DMS 273 treated with DMSO at 0.1 percent for 48 hours (cell line): ENCODE data around the gene PLEKHA5.
"Not testable (repeated sequence)": the region's sequence is repeated elsewhere in the genome, so short reads cannot be mapped to it uniquely, and the experiment has no call there.

Experiments used
- DNase-seq: peaks from one replicate; lab custom pipeline; 2025; lab: John Stamatoyannopoulos, UW

PLEKHA5 gene

DNA sequence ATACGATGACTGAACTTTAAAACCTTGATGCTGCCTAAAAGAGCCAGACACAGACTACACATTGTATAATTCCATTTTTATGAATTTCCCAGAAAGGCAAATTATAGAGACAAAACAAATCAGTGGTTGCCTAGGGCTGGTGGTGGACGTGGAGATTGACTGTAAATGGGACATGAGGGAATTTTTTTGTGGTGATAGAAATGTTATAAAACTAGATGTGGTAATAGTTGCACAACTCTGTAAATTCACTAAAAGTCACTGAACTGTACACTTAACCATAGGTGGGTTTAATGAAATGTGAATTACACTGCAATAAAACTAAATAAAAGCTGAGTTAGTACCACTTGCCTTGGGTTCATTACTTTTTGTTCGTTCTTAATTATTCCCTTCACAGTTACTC is 72.1 kb downstream of the PLEKHA5 start:
- no peak for DNase-seq

- DNase-seq = no peak
These were observed 73.5 kb downstream of the PLEKHA5 start for GRCh38 chr12:19203013-19203412.

- DNase-seq = no peak
These were observed 74.3 kb downstream of the PLEKHA5 start for GRCh38 chr12:19203539-19204506.

DNA sequence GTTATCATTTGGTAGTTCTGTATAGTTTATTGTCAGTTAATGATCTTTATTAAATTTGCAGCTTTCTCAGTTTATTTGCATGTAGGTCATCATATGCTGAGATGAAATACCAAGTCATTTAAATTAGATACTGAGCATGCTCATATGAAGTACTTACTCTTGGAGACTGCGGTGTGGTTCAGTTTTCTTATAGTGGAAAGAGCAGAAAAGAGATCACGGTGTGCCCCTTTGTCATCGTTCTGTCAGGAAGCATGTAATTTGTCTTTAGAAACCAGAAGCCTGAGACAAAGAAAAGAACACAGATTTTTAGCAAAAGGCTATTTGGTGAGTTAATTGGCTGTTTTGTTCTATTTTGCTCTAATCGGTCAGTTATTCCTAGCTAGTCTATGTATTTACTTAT is 75.6 kb downstream of the PLEKHA5 start:
- DNase-seq = no peak

- DNase-seq = no peak
These were observed 77.1 kb downstream of the PLEKHA5 start for GRCh38 chr12:19206493-19207077.

DNA sequence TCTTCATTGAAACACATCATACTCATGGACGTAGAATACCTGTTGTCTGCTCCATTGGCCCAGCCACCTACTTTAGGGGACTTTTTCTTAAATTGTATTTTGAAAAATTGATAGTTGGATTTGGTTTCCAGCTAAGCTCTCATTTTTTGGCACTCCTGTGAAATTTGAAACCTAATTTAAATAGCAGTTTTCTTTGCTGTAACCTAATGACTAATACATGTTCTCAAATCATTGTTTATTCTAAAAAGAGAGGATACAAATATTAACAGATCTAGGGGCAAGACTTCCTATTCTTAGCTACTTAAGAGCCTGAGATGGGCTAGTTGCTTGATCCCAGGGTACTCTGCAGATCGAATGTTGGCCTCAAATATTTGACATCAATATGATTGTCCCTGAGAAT is 78.9 kb downstream of the PLEKHA5 start:
- DNase-seq = no peak

DNA sequence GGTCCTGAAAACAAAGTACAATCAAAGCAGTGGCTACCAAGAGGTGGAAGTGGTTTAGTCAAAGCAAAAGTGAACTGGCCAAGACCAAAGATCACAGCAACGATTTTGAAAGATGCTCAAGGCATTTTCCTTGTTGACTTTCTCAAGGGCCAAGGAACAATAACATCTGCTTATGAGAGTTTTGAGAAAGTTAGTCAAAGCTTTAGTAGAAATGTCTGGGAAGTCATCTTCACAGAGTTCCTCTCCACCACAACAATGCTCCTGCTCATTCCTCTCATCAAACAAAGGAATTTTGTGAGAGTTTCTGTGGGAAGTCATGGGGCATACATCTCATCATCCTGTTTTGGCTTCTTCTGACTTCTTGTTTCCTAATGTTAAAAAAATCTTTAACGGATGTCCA is 80.1 kb downstream of the PLEKHA5 start:
- DNase-seq = no peak

GRCh38 chr12:19211802-19212201 is 82.3 kb downstream of the PLEKHA5 start:
- DNase-seq = no peak

- DNase-seq = no peak
These were observed 82.7 kb downstream of the PLEKHA5 start for GRCh38 chr12:19212245-19212644.

DNA sequence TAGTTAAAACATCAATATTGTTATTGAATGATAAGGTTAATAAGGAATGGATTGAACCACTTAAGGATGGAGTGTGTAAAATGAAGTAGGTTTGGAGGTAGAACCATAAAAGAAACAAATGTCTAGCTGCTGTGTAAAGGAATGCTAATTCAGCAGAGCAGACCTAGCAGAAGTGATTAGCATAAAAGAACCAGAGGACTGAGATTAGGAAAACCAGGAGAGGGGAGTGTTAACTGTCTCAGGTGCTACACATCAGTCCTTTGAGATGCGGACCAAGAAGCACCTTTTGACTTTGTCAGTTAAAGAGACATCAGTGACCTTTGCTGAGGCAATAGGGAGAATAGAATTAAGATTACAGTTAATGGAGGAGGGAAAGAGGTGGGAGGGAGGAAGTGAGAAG is 84.5 kb downstream of the PLEKHA5 start:
- no peak for DNase-seq

DNA sequence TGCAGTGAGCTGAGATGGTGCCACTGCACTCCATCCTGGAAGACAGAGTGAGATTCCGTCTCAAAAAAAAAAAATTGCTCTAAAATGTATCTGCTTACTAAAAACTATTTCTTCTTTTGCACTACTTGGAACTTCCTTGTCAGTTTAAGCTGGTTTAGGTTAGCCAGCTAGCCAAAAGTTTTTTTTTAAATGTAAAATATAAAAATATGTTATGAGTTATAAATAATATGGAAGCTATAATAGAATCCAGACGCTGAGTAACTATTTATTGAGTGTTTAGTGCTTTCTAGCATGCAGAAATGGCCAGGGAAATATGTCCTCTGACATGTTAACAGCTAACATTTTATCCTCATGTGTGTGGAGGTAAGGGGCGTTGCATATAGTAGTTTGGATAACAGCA is 85.6 kb downstream of the PLEKHA5 start:
- no peak for DNase-seq

- no peak for DNase-seq
These were observed 87.9 kb downstream of the PLEKHA5 start for GRCh38 chr12:19217446-19217845.

GRCh38 chr12:19220205-19220604 is 90.7 kb downstream of the PLEKHA5 start:
- DNase-seq = no peak

GRCh38 chr12:19220852-19221466 is 91.4 kb downstream of the PLEKHA5 start:
- no peak for DNase-seq

- DNase-seq = no peak
These were observed 93.0 kb downstream of the PLEKHA5 start for GRCh38 chr12:19222558-19222957.

DNA sequence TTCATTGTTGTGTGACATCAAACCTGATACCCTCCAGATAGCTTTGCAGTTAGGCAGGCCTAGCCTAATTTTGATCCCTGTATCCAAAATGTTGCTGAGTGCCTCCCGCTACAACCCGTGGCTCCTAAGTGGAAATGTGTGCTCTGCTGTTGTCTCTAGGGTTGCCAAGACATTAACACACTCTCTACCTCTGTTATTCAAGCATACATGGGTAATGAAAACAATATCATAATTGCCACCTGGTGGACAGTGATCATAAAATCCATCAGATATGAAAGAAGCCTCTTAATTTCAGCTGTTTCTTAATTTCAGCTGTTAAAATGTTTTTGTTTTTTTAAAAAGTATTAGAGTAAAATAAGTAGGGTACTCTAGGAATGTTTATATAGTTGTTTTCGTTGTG is 93.5 kb downstream of the PLEKHA5 start:
- DNase-seq = no peak

GRCh38 chr12:19223695-19224094 is 94.2 kb downstream of the PLEKHA5 start:
- DNase-seq = no peak

GRCh38 chr12:19224746-19225145 is 95.2 kb downstream of the PLEKHA5 start:
- no peak for DNase-seq

DNA sequence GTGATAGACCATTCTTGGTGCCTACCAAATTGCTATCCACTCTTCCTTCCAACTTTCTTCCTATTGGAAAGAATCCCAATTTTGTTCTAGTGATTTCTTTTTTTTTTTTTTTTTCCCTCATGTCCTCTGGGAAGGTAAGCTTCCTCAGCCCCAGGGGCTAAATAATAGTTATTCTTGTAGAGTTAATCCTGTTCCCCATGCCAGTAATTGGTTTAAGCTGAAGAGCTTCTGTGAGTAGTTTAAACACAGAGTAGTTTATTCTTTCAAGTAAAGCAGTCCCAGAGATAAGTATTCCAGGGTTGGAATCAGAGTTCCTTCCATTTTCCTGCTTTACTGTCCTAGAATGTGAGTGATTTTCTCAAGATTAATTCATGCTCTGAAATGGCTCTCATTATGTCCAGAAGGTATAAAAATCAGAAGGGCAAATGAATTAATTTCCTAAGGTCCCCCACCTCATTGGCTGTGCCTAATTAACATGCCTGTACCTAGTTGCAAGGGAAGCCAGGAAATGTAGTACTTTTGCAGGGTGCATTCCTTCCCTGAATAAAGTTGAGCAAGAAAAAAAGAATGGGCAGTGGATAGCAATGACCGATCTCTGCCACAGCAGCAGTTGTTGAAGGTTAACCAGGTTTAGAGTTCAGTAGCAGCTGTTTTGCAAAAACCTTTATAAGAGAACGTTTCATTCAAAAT is 97.8 kb downstream of the PLEKHA5 start:
- DNase-seq = no peak

DNA sequence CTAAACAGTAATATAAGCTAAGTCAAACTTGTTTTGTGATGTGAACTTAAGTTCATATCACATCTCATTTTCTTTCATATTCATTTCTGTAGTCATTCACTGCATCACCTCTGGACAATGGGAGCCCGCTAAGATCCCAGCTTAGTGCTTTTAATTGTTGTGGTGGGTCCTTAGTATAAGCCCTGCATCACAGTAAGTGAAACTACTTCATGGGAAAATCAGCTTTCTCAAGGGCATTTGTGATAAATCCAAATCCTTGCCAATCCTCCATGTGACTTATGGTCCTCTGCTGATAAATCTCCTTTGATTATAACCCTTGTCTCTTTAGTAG is 98.3 kb downstream of the PLEKHA5 start:
- no peak for DNase-seq

- DNase-seq = not testable (repeated sequence)
These were observed 99.5 kb downstream of the PLEKHA5 start for GRCh38 chr12:19229021-19229420.

GRCh38 chr12:19230299-19230866 is 100.8 kb downstream of the PLEKHA5 start:
- no peak for DNase-seq
